Activated naive CD4-positive, alpha-beta T cell treated with anti-CD3 and anti-CD28 coated beads for 36 hours (primary cell): ENCODE results near the gene FBF1. TPM values are rescaled to one million over a fixed set of nuclear protein-coding genes. Genes with fewer than 3 reads are reported as not detected.
A peak's percentile ranks its signal among the peaks of the same experiment; 100 is the strongest.

Experiments used
- CTCF ChIA-PET: fragments of 350-600 bp; sonication (Branson Sonifier 250); formaldehyde crosslinking; loops from one replicate; lab custom pipeline; 2021; ENCODE audit warnings: antibody characterized with exemption; lab: Charles Lee
- DNase-seq: peaks from one replicate; pipeline ENCODE4 v3.0.0-alpha.2; 2020
- H3K27ac Mint-ChIP-seq: one replicate; pipeline ENCODE4 v1.8.0; 2021; ENCODE audit warnings: mild to moderate bottlenecking, mixed read lengths
- H3K27me3 Mint-ChIP-seq: one replicate; pipeline ENCODE4 v1.8.0; 2021; ENCODE audit warnings: low read depth, mixed read lengths
- H3K36me3 Mint-ChIP-seq: one replicate; pipeline ENCODE4 v1.8.0; 2021; ENCODE audit warnings: low read depth, mixed read lengths
- H3K4me1 Mint-ChIP-seq: one replicate; pipeline ENCODE4 v1.8.0; 2021; ENCODE audit warnings: low read depth, mixed read lengths
- H3K4me3 Mint-ChIP-seq: one replicate; pipeline ENCODE4 v1.8.0; 2021; ENCODE audit warnings: mild to moderate bottlenecking, moderate library complexity, mixed read lengths
- H3K9me3 Mint-ChIP-seq: one replicate; pipeline ENCODE4 v1.8.0; 2021; ENCODE audit warnings: mixed read lengths
- intact Hi-C: fragments of 100-400 bp; cut with micrococcal nuclease; formaldehyde crosslinking; loops from one replicate; pipeline ENCODE4 v1.15.1; 2023
- total RNA-seq, 2 experiments: library from RNA; stranded (reverse); gene quantifications; one replicate each; pipeline ENCODE4 v1.2.3, GENCODE V29; 2021

The FBF1 gene
- total RNA-seq, 2 experiments from 2014 or later: 20.7 to 21.0 TPM

- DNase-seq: no peak
- intact Hi-C loops: loop anchor here (5.0 kb wide), 1 partner anchor 121 kb away; a partner anchor contains a TSS
- Mint-ChIP-seq H3K36me3 (peaks cover 12% of the 10 kb centered on the region), H3K27ac (no peak overlapping the region), H3K9me3 (no peaks in the 10 kb centered on the region), H3K4me1 (peaks cover 30% of the 10 kb centered on the region), H3K4me3 (peak overlapping the region; percentile 63), H3K27me3 (no peaks in the 10 kb centered on the region)
- CTCF ChIA-PET: interaction anchor here (0.5 to 1.6 kb wide), 3 partner anchors 37 to 108 kb away, joined by 4 to 5 read pairs (median 4); no protein-coding TSS in a partner anchor
These were observed 42.8 kb downstream of the FBF1 start for GRCh38 chr17:75898065-75898464.

GRCh38 chr17:75897160-75898019, 43.5 kb downstream of the FBF1 start:
- no peaks in the 10 kb centered on the region for H3K27me3 Mint-ChIP-seq
- peaks cover 28% of the 10 kb centered on the region for H3K4me1 Mint-ChIP-seq
- H3K9me3 Mint-ChIP-seq: no peaks in the 10 kb centered on the region
- H3K36me3 Mint-ChIP-seq: peaks cover 12% of the 10 kb centered on the region
- intact Hi-C loops: loop anchor here (5.0 kb wide), 1 partner anchor 120 kb away; a partner anchor contains a TSS
- H3K4me3 Mint-ChIP-seq: peak overlapping the region; percentile 63
- CTCF ChIA-PET: interaction anchor here (0.5 to 1.8 kb wide), 5 partner anchors 21 to 109 kb away, joined by 3 to 6 read pairs (median 4); no protein-coding TSS in a partner anchor
- peak overlapping the region; percentile 43 for H3K27ac Mint-ChIP-seq
- no peak for DNase-seq

- peaks cover 12% of the 10 kb centered on the region for H3K36me3 Mint-ChIP-seq
- peak; percentile 83 for DNase-seq
- no peaks in the 10 kb centered on the region for H3K9me3 Mint-ChIP-seq
- H3K4me3 Mint-ChIP-seq: peak within 1 kb of the TSS; percentile 79
- H3K27me3 Mint-ChIP-seq: no peaks in the 10 kb centered on the region
- H3K27ac Mint-ChIP-seq: peak within 1 kb of the TSS; percentile 59
- intact Hi-C loops: loop anchor here (1.0 to 5.0 kb wide), 5 partner anchors 8 to 131 kb away; partner anchors contain the start of genes GALK1, MRPL38 and WBP2
- peaks cover 28% of the 10 kb centered on the region for H3K4me1 Mint-ChIP-seq
- CTCF ChIA-PET: interaction anchor here (0.6 to 3.0 kb wide), 12 partner anchors 7 to 100 kb away, joined by 3 to 14 read pairs (median 4); no protein-coding TSS in a partner anchor
These were observed 44.3 kb downstream of the FBF1 start, which contains the start of gene TRIM65 for GRCh38 chr17:75896415-75897159. TSS of gene TRIM65 (minus strand) at chr17:75896951. CDS start at chr17:75896937, 14 bp downstream.

GRCh38 chr17:75895370-75896155, 45.3 kb downstream of the FBF1 start:
- intact Hi-C loops: loop anchor here (1.0 to 5.0 kb wide), 5 partner anchors 9 to 130 kb away; partner anchors contain the start of genes GALK1, MRPL38 and WBP2

GRCh38 chr17:75894049-75894733, 46.7 kb downstream of the FBF1 start:
- no peak overlapping the region for H3K27ac Mint-ChIP-seq
- peaks cover 19% of the 10 kb centered on the region for H3K36me3 Mint-ChIP-seq
- no peak for DNase-seq
- H3K27me3 Mint-ChIP-seq: no peaks in the 10 kb centered on the region
- CTCF ChIA-PET: interaction anchor here (0.9 to 3.0 kb wide), 5 partner anchors 10 to 141 kb away, joined by 3 to 14 read pairs (median 6); partner anchors contain the start of gene MRPL38
- peaks cover 26% of the 10 kb centered on the region for H3K4me1 Mint-ChIP-seq
- intact Hi-C loops: no loop called here
- no peak overlapping the region for H3K4me3 Mint-ChIP-seq
- H3K9me3 Mint-ChIP-seq: no peaks in the 10 kb centered on the region

More at GRCh38 chr17:75895370-75896155, 45.3 kb downstream of the FBF1 start:
- DNase-seq: peak; percentile 28
- Mint-ChIP-seq H3K4me3 (peak overlapping the region; percentile 79), H3K9me3 (no peaks in the 10 kb centered on the region), H3K36me3 (peaks cover 13% of the 10 kb centered on the region), H3K27me3 (no peaks in the 10 kb centered on the region), H3K4me1 (peaks cover 26% of the 10 kb centered on the region), H3K27ac (peak overlapping the region; percentile 59)
- CTCF ChIA-PET: interaction anchor here (0.6 to 3.0 kb wide), 10 partner anchors 8 to 99 kb away, joined by 3 to 14 read pairs (median 3); no protein-coding TSS in a partner anchor

GRCh38 chr17:75893305-75894048, 47.4 kb downstream of the FBF1 start:
- DNase-seq: no peak
- Mint-ChIP-seq H3K27ac (no peak overlapping the region), H3K4me1 (peaks cover 26% of the 10 kb centered on the region), H3K36me3 (peaks cover 16% of the 10 kb centered on the region), H3K9me3 (no peaks in the 10 kb centered on the region), H3K4me3 (no peak overlapping the region), H3K27me3 (no peaks in the 10 kb centered on the region)
- CTCF ChIA-PET: interaction anchor here (0.6 to 1.6 kb wide), 4 partner anchors 11 to 208 kb away, joined by 3 to 7 read pairs (median 4); partner anchors contain the start of gene MRPL38
- intact Hi-C loops: no loop called here

GRCh38 chr17:75892556-75893224, 48.2 kb downstream of the FBF1 start:
- DNase-seq: no peak
- Mint-ChIP-seq H3K9me3 (no peaks in the 10 kb centered on the region), H3K27me3 (no peaks in the 10 kb centered on the region), H3K36me3 (peaks cover 16% of the 10 kb centered on the region), H3K4me3 (no peak overlapping the region), H3K27ac (no peak overlapping the region), H3K4me1 (peaks cover 24% of the 10 kb centered on the region)
- CTCF ChIA-PET: interaction anchor here (0.6 to 1.4 kb wide), 4 partner anchors 12 to 207 kb away, joined by 3 to 6 read pairs (median 3); partner anchors contain the start of gene MRPL38
- intact Hi-C loops: no loop called here

GRCh38 chr17:75891605-75892555, 49.0 kb downstream of the FBF1 start:
- Mint-ChIP-seq H3K27ac (peak overlapping the region; percentile 36), H3K4me1 (peaks cover 20% of the 10 kb centered on the region), H3K27me3 (no peaks in the 10 kb centered on the region), H3K4me3 (no peak overlapping the region), H3K36me3 (peaks cover 16% of the 10 kb centered on the region), H3K9me3 (no peaks in the 10 kb centered on the region)
- CTCF ChIA-PET: interaction anchor here (1.2 kb wide), 1 partner anchor 15 kb away, joined by 3 read pairs; no protein-coding TSS in a partner anchor
- intact Hi-C loops: no loop called here
- no peak for DNase-seq

- intact Hi-C loops: no loop called here
- H3K27me3 Mint-ChIP-seq: no peaks in the 10 kb centered on the region
- H3K4me1 Mint-ChIP-seq: peaks cover 20% of the 10 kb centered on the region
- H3K9me3 Mint-ChIP-seq: no peaks in the 10 kb centered on the region
- CTCF ChIA-PET: no interaction called here
- H3K4me3 Mint-ChIP-seq: no peak overlapping the region
- no peak for DNase-seq
- peaks cover 16% of the 10 kb centered on the region for H3K36me3 Mint-ChIP-seq
- no peak overlapping the region for H3K27ac Mint-ChIP-seq
These were observed 49.7 kb downstream of the FBF1 start for GRCh38 chr17:75891022-75891604.
